ENCODE results near the gene GTF2E1.

GRCh38 chr3:120713262-120713661 is 29.3 kb upstream of the GTF2E1 start:
- TF ChIP-seq CTCF (IDR thresholded peaks at IDR 0.05 in 8 of 11, conservative IDR thresholded peaks at IDR 0.05 in 3 of 11), result no peak
- no peak for TF ChIP-seq POLR2A (IDR thresholded peaks at IDR 0.05)

All from spleen (tissue), 7 donors.